Stimulated activated CD8-positive, alpha-beta memory T cell treated with anti-CD3 and anti-CD28 coated beads, Interleukin-15, amount 100 ng/mL, for 1 hour (primary cell): ENCODE data around the gene DIP2C.
"Not testable (repeated sequence)": the region's sequence is repeated elsewhere in the genome, so short reads cannot be mapped to it uniquely, and the experiment has no call there.

Source experiments
- DNase-seq: peaks from one replicate; pipeline ENCODE4 v3.0.0-alpha.2; 2020; ENCODE audit warnings: low read depth

The DIP2C gene

DNA sequence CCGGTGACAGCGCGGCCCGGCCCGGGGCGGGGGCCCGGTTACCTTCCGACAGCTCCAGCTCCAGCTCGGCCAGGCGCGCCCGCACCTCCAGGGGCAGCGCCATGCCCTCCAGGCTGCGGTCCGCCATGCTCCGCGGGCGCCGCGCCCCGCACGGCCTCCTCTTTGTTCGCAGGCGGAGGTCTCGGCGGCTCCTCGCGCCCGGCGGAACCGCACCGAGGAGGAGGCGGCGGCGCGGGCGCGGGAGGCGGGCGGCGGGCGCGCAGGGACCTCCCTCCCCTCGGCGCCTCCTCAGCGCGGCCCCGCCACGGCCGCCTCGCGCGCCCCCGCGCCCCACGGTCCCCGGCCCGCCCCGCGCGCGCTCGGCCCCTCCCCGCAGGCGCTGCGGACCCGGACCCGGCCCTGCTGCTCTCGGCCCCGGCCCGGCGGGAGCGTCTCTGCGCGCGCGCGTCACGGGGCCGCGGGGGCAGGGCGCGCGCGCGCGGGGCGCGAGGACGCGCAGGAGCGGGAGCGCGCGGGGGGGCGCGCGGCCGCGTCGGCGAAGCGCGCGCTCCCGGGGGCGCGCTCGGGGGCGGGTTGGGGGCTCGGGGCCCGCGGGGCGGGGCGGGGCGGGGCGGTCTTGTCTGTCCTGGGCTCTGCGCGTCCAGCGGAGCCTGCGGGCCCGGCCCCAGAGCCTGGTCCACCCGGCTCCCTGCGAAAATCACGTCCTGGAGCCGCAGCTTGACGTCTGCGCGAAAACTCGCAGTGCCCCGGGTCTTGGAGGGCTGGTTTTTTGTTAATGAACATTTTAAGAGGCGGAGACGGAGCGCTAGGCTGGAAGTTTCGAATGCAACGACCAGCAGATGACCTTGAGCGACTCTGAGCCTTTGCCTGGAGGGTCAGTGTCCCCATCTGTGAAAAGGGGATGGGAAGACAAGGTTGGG lies at the start of gene DIP2C:
DIP2C (minus strand) TSS at position 217 of the 920 bp plus-strand sequence; CDS start at position 127, 90 bp downstream.
- DNase-seq, result no peak

DNA sequence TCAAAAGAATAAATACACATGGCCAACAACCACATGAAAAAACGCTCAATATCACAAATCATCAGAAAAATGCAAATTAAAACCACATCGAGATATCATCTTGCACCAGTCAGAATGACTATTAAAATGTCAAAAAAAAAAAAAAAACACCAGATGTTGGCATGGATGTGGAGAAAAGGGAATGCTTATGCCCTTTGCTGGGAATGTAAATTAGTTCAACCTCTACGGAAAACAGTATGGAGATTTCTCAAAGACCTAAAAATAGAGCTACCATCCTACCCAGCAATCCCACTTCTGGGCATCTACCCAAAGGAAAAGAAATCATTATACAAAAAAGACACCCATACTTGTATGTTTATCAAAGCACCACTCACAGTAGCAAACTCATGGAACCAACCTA lies 45.0 kb upstream of the DIP2C start:
- DNase-seq, result no peak

DNA sequence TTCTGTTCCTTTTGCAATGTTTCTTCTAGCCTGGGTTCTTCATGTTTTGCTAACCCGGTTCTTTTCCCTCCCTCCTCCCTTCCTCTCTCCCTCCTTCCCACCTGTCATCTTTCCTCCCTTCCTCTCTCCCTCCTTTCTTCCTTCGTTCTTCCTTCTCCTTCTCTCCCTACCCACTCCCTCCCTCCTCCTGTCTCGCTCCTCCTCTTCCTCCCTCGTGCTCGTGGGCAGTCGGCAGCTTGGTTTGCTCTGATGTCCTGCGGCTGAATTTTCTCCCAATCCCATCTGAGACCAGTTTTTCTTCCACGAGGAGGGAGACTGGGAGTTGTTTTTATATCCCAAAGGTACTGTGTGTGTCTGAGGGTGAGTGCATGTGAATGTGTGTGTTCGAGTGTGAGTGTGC lies 43.6 kb upstream of the DIP2C start:
- DNase-seq, result no peak

- DNase-seq, result no peak
Measured at GRCh38 chr10:729213-729612, 39.7 kb upstream of the DIP2C start.

- DNase-seq, result no peak
Measured at GRCh38 chr10:728603-729002, 39.1 kb upstream of the DIP2C start.

- DNase-seq, result no peak
Measured at GRCh38 chr10:727162-727790, 37.8 kb upstream of the DIP2C start.

GRCh38 chr10:725786-726185 lies 36.3 kb upstream of the DIP2C start:
- DNase-seq, result no peak

GRCh38 chr10:725302-725701 lies 35.8 kb upstream of the DIP2C start:
- no peak for DNase-seq

DNA sequence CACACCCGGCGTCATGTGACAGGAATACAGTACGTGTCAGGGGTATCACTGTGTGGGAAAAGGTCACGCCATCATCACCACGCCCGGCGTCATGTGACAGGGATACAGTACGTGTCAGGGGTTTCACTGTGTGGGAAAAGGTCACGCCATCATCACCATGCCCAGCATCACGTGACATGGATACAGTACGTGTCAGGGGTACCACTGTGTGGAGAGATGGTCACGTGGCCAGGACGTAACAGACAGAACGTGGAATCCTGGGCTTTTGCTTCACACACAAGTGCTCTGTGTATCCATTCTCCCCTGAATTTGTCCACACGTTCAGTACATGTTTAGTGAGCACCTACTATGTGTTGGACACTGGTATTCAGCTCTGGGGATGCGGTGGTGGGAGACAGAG lies 34.5 kb upstream of the DIP2C start:
- DNase-seq, result no peak

DNA sequence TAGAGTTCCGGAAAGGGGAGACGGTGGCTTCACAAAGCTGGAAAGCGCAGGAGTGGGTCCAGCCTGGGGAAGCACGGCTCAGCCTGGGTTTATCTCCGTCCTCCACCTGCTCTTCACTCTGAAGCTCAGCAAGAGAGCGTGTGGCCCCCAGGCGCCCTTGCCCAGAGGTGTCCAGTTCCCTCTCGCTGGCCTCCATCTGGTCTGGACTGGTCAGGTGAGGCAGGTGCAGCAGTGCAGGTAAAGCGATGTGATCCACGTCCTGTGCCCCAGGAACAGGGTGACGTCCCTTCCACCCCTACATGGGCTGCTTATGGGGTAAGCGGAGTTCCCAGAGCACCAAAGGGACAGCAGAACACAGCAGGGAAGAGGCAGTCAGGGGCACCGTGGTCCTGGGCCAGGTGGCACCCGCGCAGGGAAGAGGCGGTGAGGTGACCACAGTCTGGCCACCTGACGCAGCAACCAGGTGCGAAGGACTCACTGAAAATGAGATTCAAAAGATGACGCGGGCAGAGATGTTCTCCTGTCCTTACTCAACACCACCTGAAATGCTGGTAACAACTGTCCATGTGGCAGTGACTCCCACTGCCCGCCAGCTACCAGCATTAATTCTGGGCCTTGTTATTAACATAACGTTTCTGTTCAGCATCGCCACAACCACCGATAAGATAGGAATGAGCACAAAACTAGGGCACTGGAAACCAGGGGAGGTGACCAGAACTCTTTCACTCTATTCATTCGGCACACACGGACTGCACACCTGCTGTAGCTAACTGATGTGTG lies 33.0 kb upstream of the DIP2C start:
- DNase-seq, result no peak

DNA sequence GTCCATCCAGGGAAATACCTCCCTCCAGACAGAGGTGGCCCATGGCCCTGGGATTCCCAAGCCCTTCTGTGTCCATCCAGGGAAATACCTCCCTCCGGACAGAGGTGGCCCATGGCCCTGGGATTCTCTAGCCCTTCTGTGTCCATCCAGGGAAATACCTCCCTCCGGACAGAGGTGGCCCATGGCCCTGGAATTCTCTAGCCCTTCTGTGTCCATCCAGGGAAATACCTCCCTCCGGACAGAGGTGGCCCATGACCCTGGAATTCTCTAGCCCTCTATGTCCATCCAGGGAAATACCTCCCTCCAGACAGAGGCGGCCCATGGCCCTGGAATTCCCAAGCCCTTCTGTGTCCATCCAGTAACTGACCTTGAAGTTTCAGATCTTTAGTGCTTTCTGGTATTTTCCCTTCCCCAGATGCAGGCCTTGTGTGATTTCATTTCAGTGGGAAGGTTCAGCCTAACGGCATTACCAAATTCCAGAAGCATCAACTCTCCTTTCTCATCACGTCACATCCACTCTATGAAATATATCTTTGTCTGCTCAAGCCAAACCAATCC lies 28.8 kb upstream of the DIP2C start:
- no peak for DNase-seq

DNA sequence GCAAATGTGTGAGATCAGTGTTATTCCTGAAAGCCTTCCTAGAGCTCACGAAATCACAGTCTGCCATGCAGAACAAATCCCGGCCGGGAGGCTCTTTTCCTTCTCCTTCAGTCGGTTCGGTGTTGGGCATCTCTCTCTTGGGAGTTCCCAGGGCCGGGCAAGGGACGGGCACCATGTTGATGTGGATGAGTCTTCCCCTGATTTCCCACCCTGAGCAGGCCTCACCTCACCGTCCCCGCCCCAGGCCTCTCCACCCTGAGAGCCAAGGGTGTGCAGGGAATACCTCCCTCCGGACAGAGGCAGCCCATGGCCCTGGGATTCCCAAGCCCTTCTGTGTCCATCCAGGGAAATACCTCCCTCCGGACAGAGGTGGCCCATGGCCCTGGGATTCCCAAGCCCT lies 28.0 kb upstream of the DIP2C start:
- no peak for DNase-seq

GRCh38 chr10:716821-717220 lies 27.4 kb upstream of the DIP2C start:
- no peak for DNase-seq

DNA sequence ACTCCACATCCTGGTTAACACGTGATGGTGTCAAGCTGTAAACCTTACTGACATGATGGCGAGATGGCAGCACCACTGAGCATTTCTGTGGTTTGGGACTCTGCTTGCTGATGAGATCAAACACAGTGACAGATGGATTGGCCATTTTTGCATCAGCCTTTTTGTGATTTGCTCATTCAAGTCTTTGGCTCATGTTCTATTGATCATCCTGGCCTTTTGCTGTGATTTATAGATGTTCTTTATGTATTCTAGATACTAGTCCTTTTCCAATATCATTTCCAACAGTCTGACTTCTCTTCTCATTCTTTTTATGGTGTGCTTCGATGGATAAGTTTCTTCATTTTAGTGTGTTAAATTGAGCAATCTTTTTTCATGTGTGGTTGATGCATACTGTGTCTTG lies 24.7 kb upstream of the DIP2C start:
- DNase-seq, result no peak

GRCh38 chr10:712575-712974 lies 23.1 kb upstream of the DIP2C start:
- DNase-seq, result no peak

DNA sequence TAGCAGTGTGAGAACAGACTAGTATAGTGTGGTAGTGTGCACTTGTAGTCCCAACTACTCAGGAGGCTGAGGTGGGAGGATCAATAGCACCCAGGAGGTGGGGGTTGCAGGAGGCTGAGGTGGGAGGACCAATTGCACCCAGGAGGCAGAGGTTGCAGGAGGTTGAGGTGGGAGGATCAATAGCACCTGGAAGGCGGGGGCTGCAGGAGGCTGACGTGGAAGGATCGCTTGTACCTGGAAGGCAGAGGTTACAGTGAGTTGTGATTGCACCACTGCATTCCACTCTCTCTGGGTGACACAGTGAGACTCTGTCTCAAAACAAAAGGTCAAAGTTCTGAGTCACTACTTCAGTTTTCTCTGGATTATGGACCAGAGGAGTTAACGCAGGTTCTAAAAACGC lies 22.6 kb upstream of the DIP2C start:
- DNase-seq, result no peak

DNA sequence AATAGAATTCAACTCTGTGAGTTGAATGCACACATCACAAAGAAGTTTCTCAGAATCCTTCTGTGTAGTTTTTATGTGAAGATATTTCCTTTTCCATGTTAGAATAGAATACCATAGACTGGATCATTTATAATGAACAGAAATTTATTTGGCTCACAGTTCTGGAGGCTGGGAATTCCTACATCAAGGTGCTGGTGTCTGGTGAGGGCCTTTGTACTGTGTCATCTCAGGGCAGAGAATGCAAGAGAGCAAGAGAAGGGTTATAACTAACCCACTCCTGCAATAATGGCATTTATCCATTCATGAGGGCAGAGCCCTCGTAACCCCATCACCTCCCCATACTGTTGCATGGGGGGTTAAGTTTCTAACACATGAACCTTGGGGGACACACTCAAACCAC lies 18.4 kb upstream of the DIP2C start:
- no peak for DNase-seq

DNA sequence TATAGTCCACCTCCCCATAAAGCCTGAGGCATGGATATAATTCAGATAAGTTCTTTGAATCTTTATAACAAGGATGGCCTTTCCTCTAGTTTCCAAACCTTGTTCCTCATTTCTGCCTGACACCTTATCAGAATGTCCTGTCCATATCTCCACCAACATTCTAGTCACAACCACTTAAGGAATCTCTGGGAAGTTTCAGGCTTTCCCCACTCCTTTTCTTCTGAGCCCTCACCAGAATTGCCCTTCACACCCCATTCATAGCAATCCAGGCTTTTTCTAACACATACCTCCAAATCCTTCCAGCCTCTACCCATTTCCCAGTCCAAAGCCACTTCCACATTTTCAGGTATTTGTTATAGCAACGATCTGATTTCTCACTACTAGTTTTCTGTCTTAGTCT lies 18.0 kb upstream of the DIP2C start:
- DNase-seq, result no peak

DNA sequence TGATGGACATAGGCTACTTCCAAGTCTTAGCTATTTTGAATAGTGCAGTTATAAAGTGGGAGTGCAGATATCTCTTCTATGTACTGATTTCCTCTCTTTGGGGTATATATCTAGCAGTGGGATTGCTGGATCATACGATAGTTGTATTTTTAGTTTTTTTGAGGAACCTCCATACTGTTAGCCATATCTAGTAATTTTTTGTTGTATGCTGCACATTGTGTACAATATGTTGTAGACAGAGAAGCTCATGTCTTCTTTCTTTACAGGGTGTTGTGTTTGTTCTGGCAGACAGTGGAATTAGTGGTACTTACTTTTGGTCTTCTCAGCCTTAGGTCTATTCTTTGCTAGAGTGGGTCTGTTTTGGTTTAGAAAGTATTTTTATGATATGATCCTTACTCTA lies 13.7 kb upstream of the DIP2C start:
- DNase-seq, result no peak

DNA sequence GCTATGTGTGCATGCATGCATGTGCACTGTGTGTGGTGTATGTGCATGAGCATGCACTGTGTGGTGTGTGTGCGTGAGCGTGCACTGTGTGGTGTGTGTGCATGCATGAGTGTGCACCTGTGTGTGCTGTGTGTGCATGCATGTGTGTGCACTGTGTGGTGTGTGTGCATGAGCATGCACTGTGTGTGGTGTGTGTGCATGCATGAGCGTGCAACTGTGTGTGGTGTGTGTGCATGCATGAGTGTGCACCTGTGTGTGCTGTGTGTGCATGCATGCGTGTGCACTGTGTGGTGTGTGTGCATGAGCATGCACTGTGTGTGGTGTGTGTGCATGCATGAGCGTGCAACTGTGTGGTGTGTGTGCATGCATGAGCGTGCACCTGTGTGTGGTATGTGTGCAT lies 10.7 kb upstream of the DIP2C start:
- DNase-seq, result not testable (repeated sequence)

GRCh38 chr10:697097-697875 lies 7.8 kb upstream of the DIP2C start:
- DNase-seq, result no peak

DNA sequence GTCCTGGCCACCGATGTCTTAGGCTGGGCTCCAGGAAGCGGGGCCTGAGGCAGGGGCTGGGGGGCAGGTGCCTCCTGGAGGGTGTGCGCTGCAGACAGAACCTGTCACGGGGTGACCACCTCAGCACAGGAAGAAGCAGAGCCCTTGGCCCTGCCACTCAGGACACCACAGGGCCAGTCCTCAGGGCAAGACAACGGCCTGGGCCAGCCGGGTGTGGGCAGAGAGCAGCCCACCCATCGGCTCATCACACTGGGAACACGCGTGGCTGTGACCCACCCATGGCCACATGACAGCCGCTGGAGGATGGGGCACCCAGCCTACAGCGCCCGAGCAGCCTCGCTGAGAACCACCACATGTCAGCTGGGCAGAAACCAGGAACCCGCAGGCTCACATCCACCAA lies 5.9 kb upstream of the DIP2C start:
- no peak for DNase-seq
